Ovary (tissue), 9 donors: Measurements from ENCODE around the gene CACNG5. TPM values are rescaled to one million over a fixed set of nuclear protein-coding genes. Genes with fewer than 3 reads are reported as not detected.

ENCODE experiments used
- DNase-seq, 5 donors: peaks; one replicate each; pipeline ENCODE4 v3.0.0-alpha.2; 2019 to 2020
- H3K27ac ChIP-seq, 2 donors: fragments of 200-600 bp; one replicate each; pipeline versions ENCODE4 v1.5.1 to v1.8.0; 2019 to 2022
- H3K27me3 ChIP-seq: fragments of 200-600 bp; one replicate; pipeline ENCODE4 v1.8.0; 2022
- H3K36me3 ChIP-seq: fragments of 200-600 bp; sonication (generic); one replicate; pipeline ENCODE4 v1.5.1; 2019
- H3K4me1 ChIP-seq: one replicate; pipeline ENCODE4 v1.8.1; 2013; ENCODE audit warnings: mild to moderate bottlenecking, moderate library complexity; ENCODE audit not compliant: insufficient read depth
- H3K4me3 ChIP-seq: fragments of 200-600 bp; sonication (generic); one replicate; pipeline ENCODE4 v1.5.1; 2017
- H3K9me3 ChIP-seq, 2 donors: fragments of 200-600 bp in 1 of 2; sonication (generic) in 1 of 2; one replicate each; pipeline versions ENCODE4 v1.5.1 to v1.8.1; 2013 to 2019; ENCODE audit warnings: mild to moderate bottlenecking in 1 of 2, moderate library complexity in 1 of 2
- CTCF ChIP-seq, 3 donors: fragments of 450-650 bp in 2 of 3; fragments of 200-600 bp in 1 of 3; IDR thresholded peaks; one replicate each; pipeline versions ENCODE4 v1.5.1 to v1.8.0; 2016 to 2022; ENCODE audit warnings: antibody characterized with exemption in 3 of 3, mild to moderate bottlenecking in 1 of 3
- EP300 ChIP-seq: sonication (generic); formaldehyde crosslinking; IDR thresholded peaks from one replicate; pipeline ENCODE4 v1.6.1; 2017; ENCODE audit warnings: antibody characterized with exemption
- POLR2A ChIP-seq: fragments of 450-650 bp; IDR thresholded peaks from one replicate; pipeline ENCODE4 v1.6.1; 2017; ENCODE audit warnings: antibody characterized with exemption, mild to moderate bottlenecking, moderate library complexity
- WGBS, 3 donors: extraction: QIAGEN DNeasy Blood & Tissue Kit in 1 of 3; methylation state at CpG; one replicate each; pipeline versions ENCODE4 v1.1.5 to v1.1.7; 2013 to 2017; 5-methylcytosine and 5-hydroxymethylcytosine counted together
- intact Hi-C, 4 donors: fragments of 100-400 bp; cut with DNase I; formaldehyde crosslinking; loops; one replicate each; pipeline versions ENCODE4 v1.11.0 to v1.15.1; 2022 to 2023
- polyA plus RNA-seq, 2 donors: library from polyadenylated mRNA; stranded (reverse); fragments of 200-250 nt in 1 of 2; fragments of 350-450 nt in 1 of 2; fragmentation: Illumina TruSeq in 1 of 2; extraction: RNeasy Lipid Tissue Mini Kit (QIAGEN cat#74804) in 1 of 2; gene quantifications; one replicate each; pipeline ENCODE4 v1.2.3, GENCODE V29; 2013 to 2014
- total RNA-seq, 7 donors: library from RNA; depleted of rRNA in 2 of 7; stranded (reverse); fragments of >200 nt in 2 of 7; fragmentation: NEBNext Ultra II Directional in 3 of 7; extraction: Animal tissue kit (Norgen Biotek cat#: 25700) in 3 of 7; gene quantifications; one replicate each; pipeline versions ENCODE4 v1.1.0 to v1.2.4, GENCODE V29; 2016 to 2023
- donor health status: DM: no; HTN: no; CAD: no; lungs with moderate emphysema.
- donor health status: DM: no; HTN: no; CAD: no.
- donor health status: Bipolar disorder and iron deficiency.
- donor health status: DM: yes; HTN: yes; CAD: no.
- donor health status: DM: no; HTN: no; CAD: no.
- donor health status: DM: yes; HTN: yes; CAD: no.

The CACNG5 gene
- total and polyA plus RNA-seq, 9 donors: not detected

- WGBS, 3 donors: 34 to 41% (median 37%) methylated on average over 7 of the region's 7 CpGs
- no peak for DNase-seq
- Histone ChIP-seq H3K4me3 (no peak overlapping the region), H3K36me3 (no peaks in the 10 kb centered on the region), H3K27ac (no peak overlapping the region), H3K4me1 (no peaks in the 10 kb centered on the region), H3K9me3 (no peaks in the 10 kb centered on the region), H3K27me3 (no peaks in the 10 kb centered on the region)
- intact Hi-C loops: no loop called here
- TF ChIP-seq POLR2A (no peak), CTCF (IDR thresholded peaks at IDR 0.05) (no peak), EP300 (no peak)
Measured at GRCh38 chr17:66834426-66834918, 445 bp upstream of the CACNG5 start.

- DNase-seq: no peak
- Histone ChIP-seq H3K9me3 (no peaks in the 10 kb centered on the region), H3K4me3 (no peak overlapping the region), H3K4me1 (no peaks in the 10 kb centered on the region), H3K27ac (no peak overlapping the region), H3K36me3 (no peaks in the 10 kb centered on the region), H3K27me3 (no peaks in the 10 kb centered on the region)
- no peak for TF ChIP-seq EP300
- TF ChIP-seq POLR2A: no peak
- TF ChIP-seq CTCF (IDR thresholded peaks at IDR 0.05): no peak
- WGBS, 3 donors: 33 to 41% (median 39%) methylated on average over 16 of the region's 16 CpGs
- intact Hi-C loops: no loop called here
Measured at GRCh38 chr17:66835476-66835875, 559 bp downstream of the CACNG5 start.

- Histone ChIP-seq H3K27ac (no peak overlapping the region), H3K36me3 (no peaks in the 10 kb centered on the region), H3K27me3 (no peaks in the 10 kb centered on the region), H3K4me1 (no peaks in the 10 kb centered on the region), H3K4me3 (no peak overlapping the region), H3K9me3 (no peaks in the 10 kb centered on the region)
- WGBS, 3 donors: 64 to 78% (median 69%) methylated on average over 11 of the region's 11 CpGs
- intact Hi-C loops: no loop called here
- DNase-seq: no peak
- TF ChIP-seq POLR2A (no peak), CTCF (IDR thresholded peaks at IDR 0.05) (no peak), EP300 (no peak)
Measured at GRCh38 chr17:66836063-66837005, 1.4 kb downstream of the CACNG5 start.

- WGBS, 3 donors: 73 to 89% (median 79%) methylated on average over 1 of the region's 1 CpG
- no peak overlapping the region for H3K4me3 ChIP-seq
- TF ChIP-seq EP300 (no peak), CTCF (IDR thresholded peaks at IDR 0.05) (no peak), POLR2A (no peak)
- H3K27ac ChIP-seq: no peak overlapping the region
- H3K27me3 ChIP-seq: no peaks in the 10 kb centered on the region
- no peaks in the 10 kb centered on the region for H3K9me3 ChIP-seq
- H3K4me1 ChIP-seq: no peaks in the 10 kb centered on the region
- intact Hi-C loops: no loop called here
- DNase-seq: no peak
- no peaks in the 10 kb centered on the region for H3K36me3 ChIP-seq
Measured at GRCh38 chr17:66837226-66837625, 2.3 kb downstream of the CACNG5 start.
